HG03342 (cell line): ENCODE results near the gene RNLS.

Source experiments
- ATAC-seq: cut with Tn5 transposase; IDR thresholded peaks from one replicate; pipeline ENCODE4 v1.9.1; 2021; ENCODE audit warnings: mild to moderate bottlenecking, moderate library complexity; ENCODE audit not compliant: unreplicated experiment

The RNLS gene

GRCh38 chr10:88347597-88348304 lies 235.4 kb downstream of the RNLS start:
- no peak for ATAC-seq

- no peak for ATAC-seq
Measured at GRCh38 chr10:88347022-88347421, 236.1 kb downstream of the RNLS start.

DNA sequence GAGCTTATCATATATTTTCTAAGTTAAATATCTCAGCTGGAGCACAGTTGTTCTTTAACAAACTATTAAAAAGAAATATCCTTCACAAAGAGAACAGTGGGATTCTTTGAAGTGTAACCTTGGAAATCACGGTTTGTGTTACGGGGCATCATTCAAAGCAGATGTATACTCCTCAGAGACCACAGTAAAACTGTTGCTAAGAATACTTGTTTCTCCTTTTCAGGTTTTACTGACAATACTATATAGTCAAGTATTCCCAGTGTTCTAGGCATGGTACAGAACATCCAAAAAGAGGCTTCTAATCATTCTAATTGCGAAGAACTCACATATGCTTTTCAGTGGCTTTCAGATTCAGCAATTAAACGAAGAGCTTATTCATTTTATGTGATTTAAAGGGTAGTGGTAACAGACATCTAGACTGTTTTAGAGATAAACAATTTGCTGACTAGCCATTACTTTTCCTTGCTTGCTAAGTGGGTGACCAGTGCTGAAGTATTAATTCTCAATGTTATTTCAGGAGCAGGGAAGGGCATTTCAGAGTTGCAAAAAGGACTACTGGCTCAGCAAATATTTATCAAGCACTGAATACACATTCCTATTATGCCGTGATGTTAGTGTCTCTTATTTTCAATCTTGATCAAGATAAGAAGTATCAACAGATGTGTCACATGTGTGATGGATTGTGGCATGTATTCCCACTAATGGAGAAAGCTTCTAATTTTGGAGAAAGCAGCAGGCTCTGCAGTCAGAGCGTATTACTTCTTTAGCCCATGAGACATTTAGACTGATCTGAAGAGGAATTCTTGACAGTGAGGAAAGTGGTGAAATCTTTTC lies 236.8 kb downstream of the RNLS start:
- ATAC-seq = no peak

- no peak for ATAC-seq
Measured at GRCh38 chr10:88343761-88344484, 239.2 kb downstream of the RNLS start.

DNA sequence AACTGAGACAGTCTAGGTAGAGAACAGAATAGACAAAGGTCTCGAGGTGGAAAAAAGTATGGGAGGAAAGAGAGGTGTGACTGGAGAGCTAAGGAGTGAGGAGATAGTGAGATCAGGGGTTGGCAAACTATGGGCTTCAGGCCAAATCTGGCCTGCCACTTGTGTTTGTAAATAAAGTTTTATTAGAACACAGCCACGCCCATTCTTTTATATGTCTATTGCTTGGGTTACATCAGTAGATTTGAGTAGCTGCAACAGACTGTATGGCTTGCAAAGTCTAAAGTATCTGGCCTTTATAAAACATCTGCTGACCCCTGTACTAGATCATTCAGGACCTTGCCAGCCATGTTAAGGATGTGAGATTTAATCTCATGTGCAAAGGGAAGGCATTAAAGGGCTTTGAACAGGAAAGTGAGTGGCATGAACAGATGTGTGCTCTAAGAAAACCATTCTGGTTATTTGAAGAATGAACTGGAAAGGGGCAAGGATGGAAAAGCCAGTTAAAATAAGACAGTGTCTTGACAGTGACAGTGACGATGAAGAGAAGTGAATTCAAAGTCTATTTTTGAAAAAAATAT lies 240.3 kb downstream of the RNLS start:
- no peak for ATAC-seq

DNA sequence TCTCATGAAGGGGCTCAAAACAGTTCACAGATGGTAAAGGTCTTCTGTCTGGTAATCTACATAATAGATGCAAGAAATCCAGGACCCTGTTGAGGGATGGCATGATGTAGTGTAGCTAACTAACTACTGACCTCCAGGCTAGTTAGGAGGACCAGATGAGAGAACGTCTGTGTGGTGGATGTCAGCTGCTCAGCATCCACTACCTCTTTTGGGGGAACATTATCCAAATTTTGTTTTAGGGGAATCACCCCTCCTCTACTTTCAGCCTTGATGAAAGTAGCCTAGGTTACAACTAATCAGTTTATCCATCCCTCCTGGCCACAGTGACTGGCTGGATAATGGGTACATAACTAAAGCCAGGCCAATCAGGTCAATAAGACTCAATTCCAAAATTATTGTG lies 246.0 kb downstream of the RNLS start:
- no peak for ATAC-seq

DNA sequence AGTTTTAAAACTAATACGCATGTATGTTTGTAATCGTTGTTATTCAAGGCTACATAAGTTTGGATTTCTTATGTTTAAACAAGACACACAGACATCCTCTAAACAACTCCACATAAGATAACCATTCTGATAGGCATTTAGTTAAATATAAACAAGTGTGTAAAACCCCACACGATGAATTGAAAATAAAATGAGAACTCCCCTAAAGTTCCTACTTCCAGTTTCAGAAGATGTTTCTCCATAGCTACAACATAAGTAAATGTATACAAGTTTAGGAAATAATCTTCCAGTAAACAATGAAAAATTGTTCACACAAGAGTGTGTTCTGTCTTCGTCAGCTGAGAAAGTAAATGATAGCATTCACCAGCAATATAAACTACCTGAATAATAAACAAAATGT lies 246.8 kb downstream of the RNLS start:
- no peak for ATAC-seq

GRCh38 chr10:88333248-88333630 lies 249.9 kb downstream of the RNLS start:
- ATAC-seq = no peak

- no peak for ATAC-seq
Measured at GRCh38 chr10:88332503-88333247, 250.4 kb downstream of the RNLS start.

DNA sequence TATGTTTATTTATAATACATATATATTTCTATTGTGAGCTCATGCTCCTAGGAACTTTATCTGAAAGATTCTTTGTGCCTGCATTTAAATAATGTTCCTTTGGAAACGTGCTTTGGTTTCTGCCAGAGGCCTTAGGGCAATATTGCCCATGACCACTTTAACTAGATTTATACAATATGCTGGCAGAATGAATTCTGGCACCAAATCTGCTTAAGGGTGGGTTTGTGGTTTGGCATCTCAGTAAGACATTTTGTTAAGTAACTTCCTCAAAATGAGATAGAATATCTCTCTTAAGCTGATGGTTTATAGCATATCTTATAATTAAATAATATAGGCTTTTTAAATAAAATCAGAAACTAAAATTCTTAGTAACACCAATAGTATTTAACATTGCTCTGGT lies 252.9 kb downstream of the RNLS start:
- no peak for ATAC-seq

DNA sequence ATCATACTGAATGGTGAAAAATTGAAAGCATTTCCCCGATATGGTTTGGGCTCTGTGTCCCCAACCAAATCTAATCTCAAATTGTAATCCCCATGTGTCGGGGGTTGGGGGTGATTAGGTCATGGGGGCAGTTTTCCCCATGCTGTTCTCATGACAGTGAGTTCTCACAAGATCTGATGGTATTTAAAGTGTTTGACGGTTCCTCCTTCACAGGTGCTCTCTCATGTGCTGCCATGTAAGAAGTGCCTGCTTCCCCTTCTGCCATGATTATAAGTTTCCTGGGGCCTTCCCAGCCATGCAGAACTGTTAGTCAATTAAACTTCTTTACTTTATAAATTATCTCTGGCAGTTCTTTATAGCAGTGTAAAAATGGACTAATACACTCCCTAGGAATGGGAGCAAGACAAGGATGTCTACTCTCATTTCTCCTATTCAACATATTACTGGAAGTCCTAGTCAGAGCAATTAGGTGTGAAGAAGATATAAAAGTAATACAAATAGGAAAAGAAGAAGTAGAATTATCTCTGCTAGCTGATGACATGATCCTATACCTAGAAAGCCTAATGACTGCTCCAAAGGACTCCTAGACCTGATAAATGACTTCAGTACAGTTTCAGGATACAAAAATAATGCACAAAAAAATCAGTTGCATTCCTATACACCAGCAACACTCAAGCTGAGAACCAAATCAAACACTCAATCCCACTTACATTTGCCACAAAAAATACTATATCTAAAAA lies 260.6 kb downstream of the RNLS start:
- ATAC-seq = no peak

GRCh38 chr10:88319960-88320517 lies 263.1 kb downstream of the RNLS start:
- no peak for ATAC-seq

- no peak for ATAC-seq
Measured at GRCh38 chr10:88318803-88319202, 264.3 kb downstream of the RNLS start.

DNA sequence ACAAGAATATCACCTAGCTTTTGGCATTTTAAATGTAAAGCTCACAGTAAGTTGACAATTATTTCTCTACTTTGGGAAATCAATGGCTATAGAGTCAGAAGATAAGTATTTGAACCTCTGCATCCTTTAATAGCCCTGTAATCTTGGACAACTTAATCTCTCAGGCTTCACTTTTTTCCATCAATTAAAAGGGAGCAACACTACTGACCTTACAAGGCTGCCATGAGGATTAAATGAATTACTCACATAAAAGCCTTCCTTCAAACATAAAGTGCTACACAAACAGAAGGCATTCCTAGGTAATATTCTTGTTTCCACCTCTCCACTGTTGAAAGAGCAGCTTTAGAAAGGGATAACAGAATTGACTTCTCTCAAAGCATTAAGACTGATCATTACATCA lies 266.0 kb downstream of the RNLS start:
- ATAC-seq = no peak

DNA sequence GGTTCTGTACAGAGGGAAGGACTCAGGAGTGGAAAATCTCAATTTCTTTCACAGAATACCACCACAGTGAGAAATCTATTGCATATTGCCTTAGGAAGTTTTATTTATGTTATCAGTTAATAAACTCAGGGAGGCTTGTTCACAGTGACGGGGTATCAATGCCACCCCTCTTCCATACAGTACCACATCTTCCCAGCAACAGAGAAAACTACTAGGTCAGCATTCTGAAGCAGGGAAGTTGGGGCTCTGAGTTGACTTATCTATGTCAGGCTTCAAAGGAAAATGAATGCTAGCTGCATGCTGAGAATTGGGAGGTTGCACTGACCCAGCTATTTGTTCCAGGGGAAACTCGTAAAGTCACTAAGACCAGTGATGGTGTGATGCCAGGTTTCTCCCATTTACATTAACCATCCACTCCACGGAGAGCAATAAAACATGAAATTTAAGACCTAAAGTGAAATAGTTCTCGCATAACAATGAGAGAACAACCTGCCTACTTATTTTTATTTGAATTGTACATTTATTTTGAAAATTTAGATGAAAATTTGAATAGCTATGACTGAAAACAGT lies 266.7 kb downstream of the RNLS start:
- no peak for ATAC-seq

DNA sequence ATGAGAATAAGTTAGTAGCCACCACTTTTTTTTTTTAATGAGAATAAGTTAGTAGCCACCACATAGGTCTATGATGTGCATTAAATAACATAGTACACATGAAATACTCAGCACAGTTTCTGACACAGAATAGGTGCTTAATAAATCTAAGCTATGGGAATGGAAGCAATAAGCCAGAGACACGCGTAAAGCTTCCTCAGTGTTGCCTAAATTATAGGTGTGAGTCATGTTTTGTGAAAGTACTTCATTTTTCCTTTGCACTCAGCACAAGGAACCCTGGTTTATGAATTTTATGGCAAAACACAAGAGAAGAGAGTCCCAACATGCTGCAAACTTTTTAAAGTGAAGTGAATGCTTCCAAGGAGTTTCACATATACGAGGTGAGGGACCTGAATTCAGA lies 267.4 kb downstream of the RNLS start:
- no peak for ATAC-seq

- ATAC-seq = no peak
Measured at GRCh38 chr10:88314362-88314761, 268.8 kb downstream of the RNLS start.

GRCh38 chr10:88313878-88314277 lies 269.2 kb downstream of the RNLS start:
- ATAC-seq = no peak

DNA sequence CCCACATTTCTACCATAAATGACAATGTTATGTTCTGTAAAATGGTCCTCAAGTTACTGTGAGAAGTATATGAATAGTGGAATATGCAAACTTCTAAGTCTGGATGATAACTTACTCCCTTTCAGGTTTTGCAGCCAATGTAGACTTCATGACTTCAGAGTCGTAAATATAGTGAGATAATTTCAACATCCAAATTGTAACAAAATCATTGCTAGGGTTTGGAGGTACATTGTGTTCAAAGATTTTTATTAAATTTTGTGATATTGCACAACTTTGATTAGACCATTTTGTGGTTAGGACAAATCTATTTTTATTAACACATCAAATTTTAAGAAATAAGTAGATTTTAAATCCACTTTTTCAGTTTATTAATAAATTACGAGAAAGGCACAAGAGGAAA lies 270.3 kb downstream of the RNLS start:
- ATAC-seq = no peak
